PFSK-1 (cell line): ENCODE results near the gene HEBP2.

Experiments
- FOXP2 ChIP-seq: optimal IDR thresholded peaks from 2 replicates; pipeline ENCODE3; 2011; ENCODE audit warnings: borderline replicate concordance, control low read depth, inconsistent platforms; ENCODE audit not compliant: insufficient read depth; ENCODE audit errors: extremely low read length, extremely low read depth
- POLR2AphosphoS5 ChIP-seq: IDR thresholded peaks from 2 replicates; pipeline ENCODE4 v1.6.1; 2012; ENCODE audit warnings: low read depth, mild to moderate bottlenecking, control low read depth, low read length, moderate library complexity
- REST ChIP-seq, 2 experiments: IDR thresholded peaks; 2 replicates each; pipeline versions ENCODE4 v1.6.1 to v1.8.0; 2011 to 2012; ENCODE audit warnings: low read depth in 2 of 2, low read length in 2 of 2, control low read depth in 1 of 2, inconsistent platforms in 1 of 2, mild to moderate bottlenecking in 1 of 2, moderate library complexity in 1 of 2; ENCODE audit not compliant: insufficient read depth in 1 of 2
- SIN3A ChIP-seq: IDR thresholded peaks from 2 replicates; pipeline ENCODE4 v1.6.1; 2012; ENCODE audit warnings: mild to moderate bottlenecking, low read length, moderate library complexity, borderline replicate concordance; ENCODE audit not compliant: insufficient read depth
- TAF1 ChIP-seq: IDR thresholded peaks from 2 replicates; pipeline ENCODE4 v1.6.1; 2012; ENCODE audit warnings: low read length, control low read depth, borderline replicate concordance; ENCODE audit not compliant: insufficient read depth

The HEBP2 gene

DNA sequence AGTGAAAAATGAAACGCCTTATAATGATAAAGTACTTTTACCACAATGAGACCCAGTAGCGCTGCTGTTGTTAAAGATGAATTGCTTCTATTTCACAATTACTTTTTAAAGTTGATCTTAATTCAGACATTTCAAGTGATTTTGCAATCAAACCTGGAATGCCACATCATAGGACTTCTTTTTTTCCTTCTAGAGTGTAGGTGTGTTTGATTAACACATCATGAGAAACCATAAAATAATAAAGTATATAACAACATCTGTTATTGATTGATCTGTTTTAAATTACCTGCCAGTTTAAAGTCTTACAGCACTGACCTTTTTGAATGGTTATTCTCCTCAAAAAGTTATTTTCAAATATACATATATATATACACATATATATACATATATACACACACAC, 38.6 kb downstream of the HEBP2 start:
- TF ChIP-seq POLR2AphosphoS5 (no peak), REST (IDR thresholded peaks at IDR 0.05; ENCODE audit: insufficient read depth in 1 of 2, low read depth in 2 of 2, low read length in 2 of 2) (no peak), TAF1 (no peak), FOXP2 (no peak)

DNA sequence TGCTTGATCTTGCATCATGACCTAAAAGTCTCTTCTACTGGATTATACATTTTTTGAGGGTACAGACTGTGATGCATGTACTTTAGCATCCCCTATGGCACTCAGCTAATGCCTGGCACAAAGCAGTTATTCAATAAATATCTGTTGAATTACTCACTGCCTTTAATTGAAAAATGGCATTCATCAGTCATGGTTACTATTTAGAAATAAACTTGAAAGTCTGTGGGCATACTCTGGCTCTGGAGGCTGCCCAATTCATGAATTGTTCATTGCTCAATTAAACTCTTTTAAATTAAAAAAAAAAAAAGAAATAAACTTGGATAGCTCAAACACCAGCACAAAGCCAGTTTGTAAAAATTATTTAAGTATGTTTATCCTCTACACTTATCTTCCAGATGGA, 40.0 kb downstream of the HEBP2 start:
- TF ChIP-seq SIN3A (no peak), FOXP2 (no peak), POLR2AphosphoS5 (no peak), REST (IDR thresholded peaks at IDR 0.05; ENCODE audit: insufficient read depth in 1 of 2, low read depth in 2 of 2, low read length in 2 of 2) (no peak), TAF1 (no peak)

- TF ChIP-seq TAF1 (no peak), SIN3A (no peak), REST (IDR thresholded peaks at IDR 0.05; ENCODE audit: insufficient read depth in 1 of 2, low read depth in 2 of 2, low read length in 2 of 2) (no peak), POLR2AphosphoS5 (no peak), FOXP2 (no peak)
These were observed 42.8 kb downstream of the HEBP2 start for GRCh38 chr6:138446821-138447220.

- TF ChIP-seq REST (IDR thresholded peaks at IDR 0.05; ENCODE audit: insufficient read depth in 1 of 2, low read depth in 2 of 2, low read length in 2 of 2) (no peak), POLR2AphosphoS5 (no peak; the same call in 1 of the 2 replicates), SIN3A (no peak), TAF1 (no peak), FOXP2 (no peak)
These were observed 46.4 kb downstream of the HEBP2 start for GRCh38 chr6:138450445-138450844.

DNA sequence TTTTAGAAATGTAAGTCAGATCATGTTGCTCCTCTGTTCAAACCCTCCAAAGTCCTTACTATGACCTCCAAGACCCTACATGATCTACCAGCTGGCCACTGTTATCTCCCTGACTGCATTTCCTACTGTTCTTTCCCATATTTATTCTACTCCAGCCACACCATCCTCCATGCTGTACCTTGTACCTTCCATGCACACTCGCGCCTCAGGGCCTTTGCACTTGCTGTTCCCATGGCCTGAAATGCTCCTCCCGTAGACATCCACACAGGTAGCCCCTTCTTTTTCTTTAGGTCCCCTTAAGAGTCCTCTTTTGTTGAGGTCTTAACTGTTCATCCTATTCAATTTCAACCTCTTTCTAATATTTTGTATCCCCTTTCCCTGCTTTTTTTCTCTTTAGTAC, 47.0 kb downstream of the HEBP2 start:
- no peak for TF ChIP-seq FOXP2
- TF ChIP-seq POLR2AphosphoS5, result no peak; the same call in 1 of the 2 replicates
- TF ChIP-seq TAF1, result no peak
- TF ChIP-seq REST (IDR thresholded peaks at IDR 0.05; ENCODE audit: insufficient read depth in 1 of 2, low read depth in 2 of 2, low read length in 2 of 2), result no peak
- no peak for TF ChIP-seq SIN3A
